WTC11 (cell line): ENCODE measurements around the gene DYNLT1. TPM values are rescaled to one million over a fixed set of nuclear protein-coding genes. Genes with fewer than 3 reads are reported as not detected.

ENCODE experiments used
- ATAC-seq: fragments of 200-7000 bp; cut with Tn5 transposase; 2 replicates; pipeline ENCODE4 v1.10.0; 2021; ENCODE audit warnings: mild to moderate bottlenecking, moderate library complexity
- CTCF ChIA-PET: fragments of 300-600 bp; sonication (Branson Sonifier 250); formaldehyde crosslinking; loops from one replicate; lab custom pipeline; 2021; ENCODE audit warnings: antibody characterized with exemption; lab: Charles Lee
- POLR2A ChIA-PET: fragments of 350-600 bp; sonication (Branson Sonifier 250); formaldehyde crosslinking; loops from one replicate; lab custom pipeline; 2021; ENCODE audit warnings: antibody characterized with exemption; lab: Charles Lee
- DNase-seq: peaks from one replicate; pipeline ENCODE4 v3.0.0; 2021; ENCODE audit warnings: low spot score
- H3K27ac Mint-ChIP-seq: 2 replicates; pipeline ENCODE4 v1.8.0; 2021; ENCODE audit warnings: mixed read lengths
- H3K27me3 Mint-ChIP-seq: 2 replicates; pipeline ENCODE4 v1.8.0; 2021; ENCODE audit warnings: low read depth, mild to moderate bottlenecking, moderate library complexity, mixed read lengths
- H3K36me3 Mint-ChIP-seq: 2 replicates; pipeline ENCODE4 v1.8.0; 2021; ENCODE audit warnings: mixed read lengths
- H3K4me1 Mint-ChIP-seq: 2 replicates; pipeline ENCODE4 v1.8.0; 2022; ENCODE audit warnings: mixed read lengths
- H3K4me3 Mint-ChIP-seq: 2 replicates; pipeline ENCODE4 v1.8.0; 2021; ENCODE audit warnings: mild to moderate bottlenecking, moderate library complexity, mixed read lengths
- H3K9me3 Mint-ChIP-seq: 2 replicates; pipeline ENCODE4 v1.8.0; 2021; ENCODE audit warnings: mixed read lengths
- ATF1 ChIP-seq: sonication (generic); formaldehyde crosslinking; IDR thresholded peaks from 2 replicates; pipeline ENCODE4 v1.8.1; 2023; ENCODE audit warnings: mild to moderate bottlenecking, moderate library complexity, missing genetic modification reagents
- CDX4 ChIP-seq: fragments of 250-450 bp; sonication (Bioruptor Pico); IDR thresholded peaks from 2 replicates; pipeline ENCODE4 v1.9.0; 2021; ENCODE audit warnings: moderate library complexity, mild to moderate bottlenecking, inconsistent platforms, borderline replicate concordance
- CTCF ChIP-seq: fragments of 200-600 bp; IDR thresholded peaks from 2 replicates; pipeline ENCODE4 v1.8.0; 2022; ENCODE audit warnings: antibody characterized with exemption
- GABPB1 ChIP-seq: sonication (generic); formaldehyde crosslinking; IDR thresholded peaks from 2 replicates; pipeline ENCODE4 v1.8.1; 2023; ENCODE audit warnings: mild to moderate bottlenecking, missing genetic modification reagents
- GTF2I ChIP-seq: fragments of 250-450 bp; sonication (Bioruptor Pico); conservative IDR thresholded peaks from 2 replicates; pipeline ENCODE4 v1.4.0; 2021; ENCODE audit warnings: mild to moderate bottlenecking
- HMGXB4 ChIP-seq: sonication (generic); formaldehyde crosslinking; IDR thresholded peaks from 2 replicates; pipeline ENCODE4 v1.8.1; 2023; ENCODE audit warnings: mild to moderate bottlenecking, moderate library complexity, missing genetic modification reagents
- IRF1 ChIP-seq: sonication (generic); formaldehyde crosslinking; IDR thresholded peaks from 2 replicates; pipeline ENCODE4 v1.8.0; 2023; ENCODE audit warnings: missing genetic modification reagents
- JAZF1 ChIP-seq: fragments of 250-450 bp; sonication (Bioruptor Pico); IDR thresholded peaks from 2 replicates; pipeline ENCODE4 v1.9.0; 2021; ENCODE audit warnings: moderate library complexity, mild to moderate bottlenecking, inconsistent platforms
- MYBL2 ChIP-seq: sonication (generic); formaldehyde crosslinking; IDR thresholded peaks from 2 replicates; pipeline ENCODE4 v1.8.1; 2023; ENCODE audit warnings: mild to moderate bottlenecking, moderate library complexity, missing genetic modification reagents
- NFATC4 ChIP-seq: fragments of 250-450 bp; sonication (Bioruptor Pico); IDR thresholded peaks from 2 replicates; pipeline ENCODE4 v1.9.0; 2021; ENCODE audit warnings: mild to moderate bottlenecking
- NR2C2 ChIP-seq: sonication (generic); formaldehyde crosslinking; IDR thresholded peaks from 2 replicates; pipeline ENCODE4 v1.8.0; 2022; ENCODE audit warnings: mild to moderate bottlenecking, missing genetic modification reagents
- SMAD3 ChIP-seq: sonication (generic); formaldehyde crosslinking; IDR thresholded peaks from 2 replicates; pipeline ENCODE4 v1.8.0; 2022; ENCODE audit warnings: missing genetic modification reagents, mild to moderate bottlenecking, borderline replicate concordance
- SP1 ChIP-seq: sonication (generic); formaldehyde crosslinking; conservative IDR thresholded peaks from 2 replicates; pipeline ENCODE4 v1.8.1; 2022; ENCODE audit warnings: missing genetic modification reagents
- STAT6 ChIP-seq: sonication (generic); formaldehyde crosslinking; conservative IDR thresholded peaks from 2 replicates; pipeline ENCODE4 v1.8.1; 2023; ENCODE audit warnings: mild to moderate bottlenecking, low read depth, missing genetic modification reagents, moderate library complexity
- USF2 ChIP-seq: sonication (generic); formaldehyde crosslinking; IDR thresholded peaks from 2 replicates; pipeline ENCODE4 v1.8.1; 2023; ENCODE audit warnings: mild to moderate bottlenecking, missing genetic modification reagents, moderate library complexity
- ZMAT4 ChIP-seq: fragments of 250-450 bp; sonication (Bioruptor Pico); IDR thresholded peaks from 2 replicates; pipeline ENCODE4 v1.9.0; 2021; ENCODE audit warnings: mild to moderate bottlenecking
- ZNF121 ChIP-seq: sonication (generic); formaldehyde crosslinking; IDR thresholded peaks from 2 replicates; pipeline ENCODE4 v1.8.0; 2023; ENCODE audit warnings: missing genetic modification reagents
- ZNF317 ChIP-seq: sonication (generic); formaldehyde crosslinking; IDR thresholded peaks from 2 replicates; pipeline ENCODE4 v1.8.1; 2023; ENCODE audit warnings: low read depth, mild to moderate bottlenecking, moderate library complexity, missing genetic modification reagents, borderline replicate concordance
- ZNF396 ChIP-seq: fragments of 250-450 bp; sonication (Bioruptor Pico); IDR thresholded peaks from 2 replicates; pipeline ENCODE4 v1.8.0; 2021; ENCODE audit warnings: mild to moderate bottlenecking, moderate library complexity, borderline replicate concordance
- ZNF416 ChIP-seq: fragments of 250-450 bp; sonication (Bioruptor Pico); IDR thresholded peaks from 2 replicates; pipeline ENCODE4 v1.9.0; 2021; ENCODE audit warnings: mild to moderate bottlenecking, inconsistent platforms
- ZNF512 ChIP-seq: sonication (generic); formaldehyde crosslinking; IDR thresholded peaks from 2 replicates; pipeline ENCODE4 v1.8.1; 2022; ENCODE audit warnings: missing genetic modification reagents, borderline replicate concordance
- ZSCAN18 ChIP-seq: fragments of 250-450 bp; sonication (Bioruptor Pico); IDR thresholded peaks from 2 replicates; pipeline ENCODE4 v2.1.2; 2022; ENCODE audit warnings: mild to moderate bottlenecking, moderate library complexity
- total RNA-seq: library from RNA; stranded (reverse); gene quantifications from 3 replicates; pipeline ENCODE4 v1.2.3, GENCODE V29; 2021

Gene DYNLT1
- total RNA-seq, 1 experiment from 2014 or later = 79.0 TPM

- TF ChIP-seq SMAD3 (CRISPR knock-in tag) = no peak
Measured at GRCh38 chr6:158643836-158644230, 710 bp downstream of the DYNLT1 start (continued).

- ChIA-PET POLR2A (no interaction called here), CTCF (no interaction called here)
- Mint-ChIP-seq H3K27me3 (peaks cover 15% of the 10 kb centered on the region), H3K4me3 (no peak overlapping the region), H3K27ac (no peak overlapping the region), H3K4me1 (peaks cover 33% of the 10 kb centered on the region), H3K36me3 (peaks cover 7% of the 10 kb centered on the region), H3K9me3 (no peaks in the 10 kb centered on the region)
- no peak for TF ChIP-seq ATF1 (CRISPR knock-in tag)
- no peak for TF ChIP-seq ZSCAN18 (CRISPR knock-in tag)
- TF ChIP-seq GABPB1 = no peak
- no peak for TF ChIP-seq IRF1 (CRISPR knock-in tag)
- no peak for TF ChIP-seq ZNF317 (CRISPR knock-in tag)
- TF ChIP-seq ZNF512 (CRISPR knock-in tag) = no peak
- TF ChIP-seq USF2 = no peak
- TF ChIP-seq CTCF = no peak
- ATAC-seq = no peak
- DNase-seq = no peak
Measured at GRCh38 chr6:158642097-158642601, 2.4 kb downstream of the DYNLT1 start.

GRCh38 chr6:158640519-158640918 lies 4.0 kb downstream of the DYNLT1 start:
- CTCF ChIA-PET = interaction anchor here (0.5 kb wide), 1 partner anchor 40 kb away, joined by 3 read pairs; no protein-coding TSS in a partner anchor
- peak overlapping the region; percentile 1; the same call in 1 of the 2 replicates for H3K27ac Mint-ChIP-seq

More at GRCh38 chr6:158640519-158640918, 4.0 kb downstream of the DYNLT1 start:
- Mint-ChIP-seq H3K4me1 (peaks cover 30% of the 10 kb centered on the region), H3K9me3 (no peaks in the 10 kb centered on the region), H3K36me3 (peaks cover 22% of the 10 kb centered on the region), H3K27me3 (peaks cover 6% of the 10 kb centered on the region), H3K4me3 (no peak overlapping the region)
- no peak for DNase-seq
- TF ChIP-seq ZNF416 (CRISPR knock-in tag) (no peak), MYBL2 (CRISPR knock-in tag) (no peak), ZMAT4 (CRISPR knock-in tag) (no peak), ZNF396 (CRISPR knock-in tag) (no peak), SP1 (CRISPR knock-in tag) (no peak), CDX4 (no peak), ZNF121 (CRISPR knock-in tag) (no peak), NFATC4 (CRISPR knock-in tag) (no peak), GTF2I (CRISPR knock-in tag) (no peak), JAZF1 (CRISPR knock-in tag) (no peak), HMGXB4 (no peak), STAT6 (CRISPR knock-in tag) (no peak), NR2C2 (CRISPR knock-in tag) (no peak)
- no peak for ATAC-seq
- POLR2A ChIA-PET = no interaction called here
